Stimulated activated CD8-positive, alpha-beta memory T cell treated with anti-CD3 and anti-CD28 coated beads, Interleukin-15, amount 100 ng/mL, for 4 hours (primary cell): ENCODE data around the gene KCNK15.
A peak's percentile ranks its signal among the peaks of the same experiment; 100 is the strongest.
"Not testable (repeated sequence)": the region's sequence is repeated elsewhere in the genome, so short reads cannot be mapped to it uniquely, and the experiment has no call there.

Source experiments
- DNase-seq, 2 donors: peaks; one replicate each; pipeline ENCODE4 v3.0.0-alpha.2; 2020; ENCODE audit warnings: low read depth in 2 of 2

KCNK15 gene

GRCh38 chr20:44745598-44746366 lies at the start of gene KCNK15:
TSS of gene KCNK15 (plus strand) at chr20:44745865. CDS start at chr20:44745911, 46 bp downstream.
- DNase-seq = peak; percentile 24 to 33

GRCh38 chr20:44696315-44696714 lies 49.4 kb upstream of the KCNK15 start:
- no peak for DNase-seq

DNA sequence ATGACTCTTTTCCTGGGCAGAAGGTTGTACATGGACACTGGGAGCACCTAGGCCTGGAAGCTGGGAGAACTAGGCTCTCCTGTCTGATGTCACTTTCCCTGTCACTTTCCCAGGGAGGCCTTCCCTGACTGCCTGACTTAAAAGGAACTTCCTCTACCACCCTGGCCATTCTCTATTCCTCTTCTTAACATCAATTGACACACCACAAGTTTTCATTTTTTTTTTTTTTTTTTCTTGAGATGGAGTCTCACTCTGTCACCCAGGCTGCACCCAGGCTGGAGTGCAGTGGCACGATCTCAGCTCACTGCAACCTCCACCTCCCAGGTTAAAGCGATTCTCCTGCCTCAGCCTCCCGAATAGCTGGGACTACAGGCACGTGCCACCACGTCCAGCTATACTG lies 48.6 kb upstream of the KCNK15 start:
- not testable (repeated sequence) for DNase-seq

DNA sequence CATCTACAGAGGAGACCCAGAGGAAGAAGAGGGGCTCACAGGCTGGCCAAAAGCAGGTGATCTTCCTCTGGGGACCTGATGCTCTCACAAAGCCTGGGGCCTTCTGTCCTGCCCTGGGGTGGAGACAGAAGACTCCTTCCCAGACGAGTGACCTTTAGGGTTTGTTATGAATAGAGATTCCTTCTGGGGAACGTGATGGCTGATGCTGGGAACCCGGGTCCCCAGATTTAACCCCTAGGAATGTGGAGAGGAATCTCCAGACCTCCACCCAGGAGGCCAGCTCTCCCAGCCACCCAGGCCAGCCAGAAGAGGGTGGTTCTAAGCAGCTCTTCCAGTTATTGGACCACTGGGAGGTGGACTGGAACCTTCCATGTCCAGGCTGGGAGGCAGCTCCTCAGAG lies 47.3 kb upstream of the KCNK15 start:
- no peak for DNase-seq

DNA sequence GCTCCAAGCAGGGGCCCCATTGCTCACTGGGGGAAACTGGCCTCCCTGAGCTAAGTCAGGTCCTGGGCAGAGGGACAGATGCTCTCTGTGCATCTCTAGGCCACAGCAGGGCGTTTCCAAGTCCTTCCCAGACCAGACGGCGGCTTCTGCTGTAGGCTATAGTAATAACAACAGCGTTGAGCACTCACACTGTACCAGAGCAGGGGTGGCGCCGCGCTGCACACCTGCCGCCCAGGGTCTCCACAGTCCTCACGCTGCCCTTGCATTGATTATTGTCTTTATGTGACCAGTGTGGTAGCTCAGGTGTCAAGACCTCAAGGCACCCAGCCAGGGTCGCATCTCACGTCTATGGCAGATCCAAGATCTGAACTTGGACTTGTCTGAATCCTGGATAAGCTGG lies 45.4 kb upstream of the KCNK15 start:
- no peak for DNase-seq

- DNase-seq = no peak
Measured at GRCh38 chr20:44701118-44701857, 44.4 kb upstream of the KCNK15 start.

- DNase-seq = no peak
Measured at GRCh38 chr20:44701858-44702256, 43.8 kb upstream of the KCNK15 start.

GRCh38 chr20:44702776-44703175 lies 42.9 kb upstream of the KCNK15 start:
- no peak for DNase-seq

GRCh38 chr20:44703183-44703925 lies 42.3 kb upstream of the KCNK15 start:
- DNase-seq = no peak

DNA sequence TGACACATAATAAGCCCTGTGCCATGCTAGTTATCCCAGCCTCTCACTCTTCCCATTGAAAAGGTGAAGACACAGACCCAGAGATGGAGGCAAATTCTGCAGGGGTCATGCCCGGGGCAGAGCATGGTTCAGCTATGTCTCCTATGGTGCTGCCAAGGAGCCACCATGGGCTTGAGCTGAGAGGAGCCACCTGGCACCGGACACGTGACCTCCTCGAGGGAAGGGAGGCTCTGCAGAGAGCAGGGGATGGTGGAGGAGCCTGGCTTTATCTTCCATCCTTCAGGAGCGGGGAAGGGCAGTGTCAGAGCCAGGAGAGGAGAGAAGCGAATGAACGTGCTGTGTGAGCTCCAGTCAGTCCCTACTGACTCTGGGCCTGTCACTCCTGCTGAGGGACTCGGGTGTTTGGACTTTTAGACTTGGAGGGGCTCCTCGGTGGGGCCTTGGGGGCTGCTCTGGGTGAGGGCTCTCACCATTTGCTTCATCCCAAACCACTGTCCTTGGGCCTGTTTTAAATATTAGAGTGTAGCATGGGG lies 41.6 kb upstream of the KCNK15 start:
- no peak for DNase-seq

DNA sequence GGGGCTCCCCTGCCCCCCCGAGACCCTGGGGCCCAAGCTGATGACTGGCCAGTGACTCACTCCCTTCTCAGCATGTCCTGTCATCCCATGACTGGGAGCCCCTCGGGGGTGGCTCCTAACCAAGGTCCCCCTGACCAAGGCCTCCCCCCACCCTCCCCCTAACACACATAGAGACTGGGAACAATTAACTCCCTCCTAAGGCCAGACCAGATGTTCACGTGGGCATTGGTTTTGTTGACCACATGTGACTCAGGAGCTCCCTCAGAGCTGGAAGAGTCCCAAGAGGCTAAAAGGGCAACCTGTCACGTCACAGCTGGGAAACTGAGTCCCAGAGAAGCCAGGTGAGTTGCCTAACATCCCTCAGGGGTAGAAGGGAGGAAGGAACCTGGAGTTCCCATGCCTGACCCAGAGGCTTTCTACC lies 41.1 kb upstream of the KCNK15 start:
- no peak for DNase-seq

GRCh38 chr20:44705364-44706094 lies 40.1 kb upstream of the KCNK15 start:
- DNase-seq = no peak

- DNase-seq = no peak
Measured at GRCh38 chr20:44706301-44707017, 39.2 kb upstream of the KCNK15 start.

DNA sequence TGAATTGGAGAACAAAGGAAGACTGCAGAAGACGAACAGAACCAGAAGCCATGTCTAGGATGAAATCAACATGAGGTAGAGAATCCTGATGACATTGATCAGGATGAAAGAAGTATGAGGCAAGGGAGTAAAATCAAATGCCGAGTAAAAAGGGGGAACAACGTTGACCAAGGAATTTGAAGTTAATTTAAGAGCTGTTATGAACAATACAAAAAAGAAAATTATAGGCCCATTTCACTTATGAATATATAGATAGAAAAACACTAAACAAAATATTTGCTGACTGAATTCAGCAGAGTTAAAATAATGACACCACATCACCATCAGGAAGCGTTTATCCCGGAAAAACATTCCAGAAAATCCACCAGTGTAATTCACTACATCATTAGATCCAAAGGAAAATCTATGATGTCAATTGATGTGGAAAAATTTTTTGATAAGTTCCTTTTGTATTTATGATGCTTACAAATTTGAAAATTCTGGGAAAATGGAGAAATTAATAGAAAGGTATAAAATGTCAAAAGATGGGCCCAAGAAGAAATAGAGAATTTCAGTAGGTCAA lies 38.6 kb upstream of the KCNK15 start:
- no peak for DNase-seq

DNA sequence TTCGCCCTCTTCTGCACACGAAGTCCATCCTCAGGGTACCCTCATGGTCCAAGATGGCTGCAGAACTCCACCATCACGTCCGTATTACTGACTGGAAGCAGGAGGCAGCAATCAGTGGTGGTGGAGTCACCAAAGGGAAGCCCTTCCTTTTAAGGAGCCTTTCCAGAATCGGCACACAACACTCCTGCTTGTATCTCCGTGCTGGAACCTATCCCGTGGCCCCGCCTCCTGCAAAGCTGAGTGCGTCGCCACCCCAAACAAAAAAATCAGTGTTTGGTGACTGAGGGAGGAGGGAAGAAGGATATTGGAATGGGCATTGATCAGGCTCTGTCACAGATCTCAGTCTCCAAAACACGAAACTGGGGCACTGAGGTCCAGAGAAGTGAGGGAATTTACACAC lies 36.3 kb upstream of the KCNK15 start:
- no peak for DNase-seq

- DNase-seq = no peak
Measured at GRCh38 chr20:44709797-44710196, 35.9 kb upstream of the KCNK15 start.

GRCh38 chr20:44711237-44711636 lies 34.4 kb upstream of the KCNK15 start:
- DNase-seq = no peak

- no peak for DNase-seq
Measured at GRCh38 chr20:44714102-44714700, 31.5 kb upstream of the KCNK15 start.

GRCh38 chr20:44714701-44715498 lies 30.8 kb upstream of the KCNK15 start, which contains the start of gene CCN5:
TSS of gene CCN5 (plus strand) at chr20:44715369. CDS start at chr20:44715391, 22 bp downstream.
- DNase-seq = no peak
